Ishikawa (cell line): ENCODE data around the gene ADGRG3.

Source experiments
- CEBPB ChIP-seq: IDR thresholded peaks from 2 replicates; pipeline ENCODE4 v1.6.1; 2012
- CREB1 ChIP-seq: IDR thresholded peaks from 2 replicates; pipeline ENCODE4 v1.6.1; 2012; ENCODE audit warnings: low read depth
- EGR1 ChIP-seq: IDR thresholded peaks from 2 replicates; pipeline ENCODE4 v1.6.1; 2012
- EP300 ChIP-seq: IDR thresholded peaks from 2 replicates; pipeline ENCODE4 v1.6.1; 2012; ENCODE audit warnings: borderline replicate concordance
- FOXM1 ChIP-seq: IDR thresholded peaks from 2 replicates; pipeline ENCODE4 v1.6.1; 2012; ENCODE audit warnings: low read depth, borderline replicate concordance
- MAX ChIP-seq: IDR thresholded peaks from 2 replicates; pipeline ENCODE4 v1.6.1; 2012
- NFIC ChIP-seq: IDR thresholded peaks from 2 replicates; pipeline ENCODE4 v1.6.1; 2012
- RAD21 ChIP-seq: IDR thresholded peaks from 2 replicates; pipeline ENCODE4 v1.6.1; 2012; ENCODE audit warnings: low read depth
- REST ChIP-seq: IDR thresholded peaks from 2 replicates; pipeline ENCODE4 v1.6.1; 2012; ENCODE audit warnings: low read depth, mild to moderate bottlenecking
- TAF1 ChIP-seq: IDR thresholded peaks from 2 replicates; pipeline ENCODE4 v1.6.1; 2012; ENCODE audit warnings: low read depth, mild to moderate bottlenecking
- TCF12 ChIP-seq: IDR thresholded peaks from 2 replicates; pipeline ENCODE4 v1.6.1; 2012; ENCODE audit warnings: low read depth
- TEAD4 ChIP-seq: IDR thresholded peaks from 2 replicates; pipeline ENCODE4 v1.6.1; 2012
- USF1 ChIP-seq: IDR thresholded peaks from 2 replicates; pipeline ENCODE4 v1.6.1; 2012
- YY1 ChIP-seq: IDR thresholded peaks from 2 replicates; pipeline ENCODE4 v1.6.1; 2012; ENCODE audit warnings: low read depth
- ZBTB7A ChIP-seq: IDR thresholded peaks from 2 replicates; pipeline ENCODE4 v1.6.1; 2012; ENCODE audit warnings: low read depth

Gene ADGRG3

GRCh38 chr16:57636184-57636583 lies 31.9 kb upstream of the ADGRG3 start:
- no peak for TF ChIP-seq CREB1
- no peak for TF ChIP-seq YY1
- TF ChIP-seq EGR1: no peak

GRCh38 chr16:57637020-57637419 lies 31.1 kb upstream of the ADGRG3 start:
- TF ChIP-seq TCF12 (no peak), CREB1 (no peak), YY1 (no peak)

- no peak for TF ChIP-seq REST
- no peak for TF ChIP-seq TCF12
- TF ChIP-seq CEBPB: no peak
- TF ChIP-seq TAF1: no peak
- TF ChIP-seq CREB1: no peak
Observed at GRCh38 chr16:57637424-57637823, 30.7 kb upstream of the ADGRG3 start.

GRCh38 chr16:57637965-57638364 lies 30.1 kb upstream of the ADGRG3 start:
- TF ChIP-seq MAX: no peak
- TF ChIP-seq FOXM1: no peak
- no peak for TF ChIP-seq TEAD4
- no peak for TF ChIP-seq EGR1
- TF ChIP-seq REST: no peak
- TF ChIP-seq CREB1: no peak
- no peak for TF ChIP-seq TCF12
- no peak for TF ChIP-seq RAD21

GRCh38 chr16:57638381-57638780 lies 29.7 kb upstream of the ADGRG3 start:
- TF ChIP-seq TEAD4 (no peak), CEBPB (no peak), TCF12 (no peak), EP300 (no peak), USF1 (no peak), EGR1 (no peak), TAF1 (no peak), NFIC (no peak), RAD21 (no peak), YY1 (no peak)

- no peak for TF ChIP-seq TCF12
- TF ChIP-seq NFIC: no peak
- no peak for TF ChIP-seq TAF1
- no peak for TF ChIP-seq ZBTB7A
- TF ChIP-seq CREB1: no peak
- no peak for TF ChIP-seq USF1
Observed at GRCh38 chr16:57639172-57639887, 28.8 kb upstream of the ADGRG3 start.

GRCh38 chr16:57640185-57640584 lies 27.9 kb upstream of the ADGRG3 start:
- TF ChIP-seq FOXM1 (no peak), EP300 (no peak), USF1 (no peak), ZBTB7A (no peak), TAF1 (no peak), REST (no peak), YY1 (no peak), MAX (no peak), EGR1 (no peak), TEAD4 (no peak), RAD21 (no peak), CEBPB (no peak), NFIC (no peak), TCF12 (no peak), CREB1 (no peak)
